DMS 273 (cell line): ENCODE results near the gene LAPTM5.
"Not testable (repeated sequence)": the region's sequence is repeated elsewhere in the genome, so short reads cannot be mapped to it uniquely, and the experiment has no call there.

Experiments used
- DNase-seq: peaks from one replicate; lab custom pipeline; 2025; ENCODE audit not compliant: unreplicated experiment; lab: John Stamatoyannopoulos, UW

Gene LAPTM5

GRCh38 chr1:30757352-30758120 is at the start of gene LAPTM5:
LAPTM5 (minus strand) TSS chr1:30757774; CDS start chr1:30757745, 29 bp downstream.
- no peak for DNase-seq

- DNase-seq: no peak
Measured at GRCh38 chr1:30806381-30807317, 49.1 kb upstream of the LAPTM5 start.

- DNase-seq: no peak
Measured at GRCh38 chr1:30805304-30806003, 47.9 kb upstream of the LAPTM5 start.

- DNase-seq: no peak
Measured at GRCh38 chr1:30804822-30805221, 47.2 kb upstream of the LAPTM5 start.

GRCh38 chr1:30804352-30804751 is 46.8 kb upstream of the LAPTM5 start:
- DNase-seq: no peak

- no peak for DNase-seq
Measured at GRCh38 chr1:30803562-30803961, 46.0 kb upstream of the LAPTM5 start.

GRCh38 chr1:30801771-30802198 is 44.2 kb upstream of the LAPTM5 start:
- peak; percentile 88 for DNase-seq

GRCh38 chr1:30799233-30799511 is 41.6 kb upstream of the LAPTM5 start:
- no peak for DNase-seq

GRCh38 chr1:30798389-30799232 is 41.0 kb upstream of the LAPTM5 start:
- DNase-seq: no peak

- no peak for DNase-seq
Measured at GRCh38 chr1:30795026-30795425, 37.5 kb upstream of the LAPTM5 start.

GRCh38 chr1:30794260-30794659 is 36.7 kb upstream of the LAPTM5 start:
- DNase-seq: no peak

- DNase-seq: no peak
Measured at GRCh38 chr1:30793209-30793608, 35.6 kb upstream of the LAPTM5 start.

- DNase-seq: no peak
Measured at GRCh38 chr1:30791868-30792267, 34.3 kb upstream of the LAPTM5 start.

- no peak for DNase-seq
Measured at GRCh38 chr1:30790850-30791778, 33.5 kb upstream of the LAPTM5 start.

- DNase-seq: not testable (repeated sequence)
Measured at GRCh38 chr1:30790256-30790525, 32.6 kb upstream of the LAPTM5 start.

GRCh38 chr1:30789388-30790255 is 32.0 kb upstream of the LAPTM5 start:
- no peak for DNase-seq

GRCh38 chr1:30788580-30789387 is 31.2 kb upstream of the LAPTM5 start:
- DNase-seq: no peak

- no peak for DNase-seq
Measured at GRCh38 chr1:30787856-30788495, 30.4 kb upstream of the LAPTM5 start.
